Activated T-helper 1 cell treated with anti-CD3 and anti-CD28 coated beads, Interleukin-12 subunit alpha, Interleukin-12 subunit beta, Interleukin-2, Interleukin-4 antibody, amounts not matched to agents 30 ng/mL and 10 ng/mL and 1 ng/mL, durations not matched to agents 14 hours and 24 hours and 36 hours (primary cell): ENCODE measurements around the gene MTIF2. TPM values are rescaled to one million over a fixed set of nuclear protein-coding genes. Genes with fewer than 3 reads are reported as not detected.
"Not testable (repeated sequence)": the region's sequence is repeated elsewhere in the genome, so short reads cannot be mapped to it uniquely, and the experiment has no call there.

Source experiments
- DNase-seq: peaks from one replicate; pipeline ENCODE4 v3.0.0; 2021; ENCODE audit warnings: low spot score
- H3K27ac Mint-ChIP-seq: one replicate; pipeline ENCODE4 v1.8.0; 2021; ENCODE audit warnings: mild to moderate bottlenecking, mixed read lengths
- H3K27me3 Mint-ChIP-seq: one replicate; pipeline ENCODE4 v1.8.0; 2022; ENCODE audit warnings: mild to moderate bottlenecking, moderate library complexity, mixed read lengths; ENCODE audit not compliant: insufficient read depth
- H3K36me3 Mint-ChIP-seq: one replicate; pipeline ENCODE4 v1.8.0; 2021; ENCODE audit warnings: low read depth, mixed read lengths
- H3K4me1 Mint-ChIP-seq: one replicate; pipeline ENCODE4 v1.8.0; 2021; ENCODE audit warnings: low read depth, mixed read lengths
- H3K4me3 Mint-ChIP-seq: one replicate; pipeline ENCODE4 v1.8.0; 2021; ENCODE audit warnings: mild to moderate bottlenecking, moderate library complexity, mixed read lengths
- H3K9me3 Mint-ChIP-seq: one replicate; pipeline ENCODE4 v1.8.0; 2021; ENCODE audit warnings: mixed read lengths
- intact Hi-C: fragments of 100-400 bp; cut with micrococcal nuclease; formaldehyde crosslinking; loops from one replicate; pipeline ENCODE4 v1.15.1; 2024
- total RNA-seq: library from RNA; stranded (reverse); gene quantifications from 2 replicates; pipeline ENCODE4 v1.2.3, GENCODE V29; 2022

MTIF2 gene
- total RNA-seq, 1 donor from 2014 or later = 44.1 TPM

DNA sequence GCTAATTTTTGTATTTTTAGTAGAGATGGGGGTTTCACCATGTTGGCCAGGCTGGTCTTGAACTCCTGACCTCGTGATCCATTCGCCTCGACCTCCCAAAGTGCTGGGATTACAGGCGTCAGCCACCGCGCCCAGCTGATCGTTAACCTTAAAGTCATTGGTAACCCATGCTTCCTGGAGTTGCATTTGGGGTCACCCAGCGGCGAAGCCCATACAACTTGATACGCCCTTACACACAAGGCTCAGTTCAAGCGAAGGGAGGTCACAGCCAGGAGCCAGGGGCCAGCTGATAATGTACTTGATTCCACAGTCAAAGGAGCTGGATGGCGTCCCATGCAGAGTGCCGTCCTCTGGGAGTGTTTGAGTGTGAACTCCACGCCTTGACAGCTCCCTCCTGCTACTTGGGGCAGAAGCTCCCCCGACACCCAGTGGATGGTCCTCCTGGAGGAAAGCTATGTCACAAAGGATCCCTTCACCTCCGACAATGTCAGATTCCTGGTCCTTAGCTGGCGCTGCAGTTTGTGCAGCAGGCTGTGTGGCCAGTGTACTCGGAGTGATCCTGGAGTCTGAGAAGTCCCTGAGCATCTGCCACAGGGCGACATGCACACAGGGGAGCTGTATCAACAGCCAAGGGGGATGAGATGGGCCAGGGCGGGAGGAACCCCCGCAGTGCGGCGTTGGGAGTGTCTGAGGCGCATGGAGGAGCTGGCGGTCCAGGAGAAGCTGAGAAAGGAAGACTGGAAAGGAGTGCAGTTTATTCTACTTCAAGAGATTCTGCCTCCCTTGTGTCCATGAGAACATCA is 44.9 kb downstream of the MTIF2 start:
- Mint-ChIP-seq H3K4me3 (peak overlapping the region; percentile 71), H3K27ac (peak overlapping the region; percentile 67), H3K4me1 (peaks cover 46% of the 10 kb centered on the region), H3K27me3 (no peaks in the 10 kb centered on the region), H3K36me3 (peaks cover 16% of the 10 kb centered on the region), H3K9me3 (no peaks in the 10 kb centered on the region)
- no peak for DNase-seq
- intact Hi-C loops = loop anchor here (1.0 to 2.0 kb wide), 5 partner anchors 8 to 295 kb away; partner anchors contain the start of genes CCDC88A, CFAP36, CLHC1 and MTIF2

DNA sequence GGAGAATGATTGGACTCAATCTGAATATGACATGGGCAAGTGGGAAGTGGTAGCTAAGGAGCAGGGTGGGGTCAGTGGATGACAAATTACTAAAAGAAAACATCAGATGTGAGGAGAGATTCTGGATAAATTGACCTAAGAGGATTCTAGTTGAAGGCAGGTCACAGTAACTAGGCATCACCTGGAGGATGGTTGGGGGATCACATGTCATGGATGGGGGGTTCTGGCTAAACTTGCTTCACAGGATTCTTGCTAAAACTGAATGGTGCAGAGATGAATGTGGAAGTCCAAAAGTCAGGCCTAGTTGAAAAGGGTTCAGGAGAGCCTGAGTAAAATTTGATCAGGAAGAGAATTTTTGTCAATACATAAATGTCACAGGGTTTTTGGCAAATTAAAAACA is 55.2 kb downstream of the MTIF2 start:
- Mint-ChIP-seq H3K4me1 (peaks cover 6% of the 10 kb centered on the region), H3K27me3 (no peaks in the 10 kb centered on the region), H3K9me3 (no peaks in the 10 kb centered on the region), H3K4me3 (no peak overlapping the region), H3K36me3 (peaks cover 4% of the 10 kb centered on the region), H3K27ac (no peak overlapping the region)
- intact Hi-C loops = no loop called here
- no peak for DNase-seq

DNA sequence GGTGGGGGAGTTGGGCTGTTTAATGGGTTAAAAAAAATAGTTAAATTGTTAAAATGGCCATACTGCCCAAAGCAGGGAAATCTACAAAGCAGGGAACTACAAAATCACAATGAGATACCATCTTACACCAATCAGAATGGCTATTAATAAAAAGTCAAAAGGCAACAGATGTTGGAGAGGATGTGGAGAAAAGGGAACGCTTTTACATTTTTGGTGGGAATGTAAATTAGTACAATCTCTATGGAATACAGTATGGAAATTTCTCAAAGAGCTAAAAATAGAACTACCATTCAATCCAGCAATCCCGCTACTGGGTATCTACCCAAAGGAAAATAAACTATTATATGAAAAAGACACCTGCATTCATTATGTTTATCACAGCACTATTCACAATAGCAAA is 64.1 kb downstream of the MTIF2 start:
- no peaks in the 10 kb centered on the region for H3K4me1 Mint-ChIP-seq
- intact Hi-C loops = no loop called here

DNA sequence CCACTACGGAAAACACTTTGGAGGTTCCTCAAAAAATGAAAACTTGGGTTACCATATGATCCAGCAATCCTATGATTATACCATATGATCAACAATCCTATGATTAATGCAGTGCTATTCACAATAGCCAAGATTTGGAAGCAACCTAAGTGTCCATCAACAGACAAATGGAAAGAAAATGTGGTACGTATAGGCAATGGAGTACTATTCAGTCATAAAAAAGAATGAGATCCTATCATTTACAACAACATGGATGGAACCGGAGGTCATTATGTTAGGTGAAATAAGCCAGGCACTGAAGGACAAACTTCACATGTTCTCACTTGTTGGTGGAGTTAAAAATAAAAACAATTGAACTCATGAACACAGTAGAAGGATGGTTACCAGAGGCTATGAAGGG is 64.5 kb downstream of the MTIF2 start:
- H3K9me3 Mint-ChIP-seq = peaks cover 31% of the 10 kb centered on the region
- peaks cover 34% of the 10 kb centered on the region for H3K36me3 Mint-ChIP-seq
- H3K27me3 Mint-ChIP-seq = no peaks in the 10 kb centered on the region
- H3K4me3 Mint-ChIP-seq = no peak overlapping the region
- DNase-seq = no peak
- no peaks in the 10 kb centered on the region for H3K4me1 Mint-ChIP-seq
- intact Hi-C loops = no loop called here
- no peak overlapping the region for H3K27ac Mint-ChIP-seq

More for the DNA sequence above, 64.1 kb downstream of the MTIF2 start:
- no peaks in the 10 kb centered on the region for H3K27me3 Mint-ChIP-seq
- DNase-seq = no peak
- peaks cover 32% of the 10 kb centered on the region for H3K36me3 Mint-ChIP-seq
- no peak overlapping the region for H3K27ac Mint-ChIP-seq
- no peak overlapping the region for H3K4me3 Mint-ChIP-seq
- peaks cover 29% of the 10 kb centered on the region for H3K9me3 Mint-ChIP-seq

DNA sequence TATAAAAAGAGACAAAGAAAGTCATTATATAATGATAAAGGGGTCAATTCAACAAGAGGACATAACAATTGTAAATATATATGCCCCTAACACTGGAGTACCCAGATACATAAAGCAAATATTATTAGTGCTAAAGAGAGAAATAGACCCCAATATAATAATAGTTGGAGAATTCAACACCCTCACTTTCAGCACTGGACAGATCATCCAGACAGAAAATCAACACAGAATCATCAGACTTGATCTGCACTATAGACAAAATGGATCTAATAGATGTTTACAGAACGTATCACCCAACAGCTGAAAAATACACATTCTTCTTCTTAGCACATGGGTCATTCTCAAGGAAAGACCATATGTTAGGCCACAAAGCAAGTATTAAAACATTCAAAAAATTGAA is 68.6 kb downstream of the MTIF2 start:
- Mint-ChIP-seq H3K9me3 (peaks cover 33% of the 10 kb centered on the region), H3K4me3 (no peak overlapping the region), H3K27ac (no peak overlapping the region), H3K4me1 (no peaks in the 10 kb centered on the region), H3K27me3 (no peaks in the 10 kb centered on the region), H3K36me3 (peaks cover 48% of the 10 kb centered on the region)
- DNase-seq = no peak
- intact Hi-C loops = no loop called here

DNA sequence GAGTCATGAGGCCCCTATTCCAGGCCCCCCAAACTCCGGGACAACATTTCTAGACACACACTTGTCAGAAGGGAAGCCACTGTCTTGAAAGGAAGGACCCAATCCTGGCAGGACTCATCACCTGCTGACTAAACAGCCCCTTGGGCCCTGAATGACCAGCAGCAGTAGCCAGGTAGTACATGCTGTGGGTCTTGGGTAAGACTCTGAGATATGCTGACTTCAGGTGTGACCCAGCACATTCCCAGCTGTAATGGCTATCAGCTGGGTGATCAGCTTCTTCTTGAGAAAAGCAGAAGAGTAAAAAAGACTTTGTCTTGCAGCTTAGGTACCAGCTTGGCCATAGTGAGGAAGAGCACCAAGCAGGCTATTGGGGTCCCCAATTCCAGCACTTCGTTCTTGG is 72.5 kb downstream of the MTIF2 start:
- Mint-ChIP-seq H3K4me3 (no peak overlapping the region), H3K27me3 (no peaks in the 10 kb centered on the region), H3K27ac (no peak overlapping the region), H3K36me3 (peaks cover 36% of the 10 kb centered on the region), H3K4me1 (no peaks in the 10 kb centered on the region), H3K9me3 (peaks cover 18% of the 10 kb centered on the region)
- DNase-seq = no peak
- intact Hi-C loops = no loop called here

DNA sequence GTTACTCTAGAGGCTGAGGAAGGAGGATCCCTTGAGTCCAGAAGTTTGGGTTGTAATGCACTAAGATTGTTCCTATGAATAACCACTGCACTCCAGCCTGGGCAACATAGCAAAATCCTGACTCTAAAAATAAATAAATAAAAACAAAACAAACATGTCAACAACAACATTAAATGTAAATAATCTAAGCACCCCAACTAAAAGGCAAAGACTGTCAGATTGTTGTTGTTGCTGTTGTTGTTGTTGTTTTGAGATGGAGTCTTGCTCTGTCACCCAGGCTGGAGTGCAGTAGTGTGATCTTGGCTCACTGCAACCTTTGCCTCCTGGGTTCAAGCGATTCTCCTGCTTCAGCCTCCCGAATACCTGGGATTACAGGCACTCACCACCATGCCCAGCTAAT is 77.1 kb downstream of the MTIF2 start:
- H3K36me3 Mint-ChIP-seq = peaks cover 20% of the 10 kb centered on the region
- H3K27ac Mint-ChIP-seq, H3K4me1 Mint-ChIP-seq, H3K27me3 Mint-ChIP-seq, DNase-seq, intact Hi-C loops, H3K9me3 Mint-ChIP-seq, H3K4me3 Mint-ChIP-seq: not testable (repeated sequence)

DNA sequence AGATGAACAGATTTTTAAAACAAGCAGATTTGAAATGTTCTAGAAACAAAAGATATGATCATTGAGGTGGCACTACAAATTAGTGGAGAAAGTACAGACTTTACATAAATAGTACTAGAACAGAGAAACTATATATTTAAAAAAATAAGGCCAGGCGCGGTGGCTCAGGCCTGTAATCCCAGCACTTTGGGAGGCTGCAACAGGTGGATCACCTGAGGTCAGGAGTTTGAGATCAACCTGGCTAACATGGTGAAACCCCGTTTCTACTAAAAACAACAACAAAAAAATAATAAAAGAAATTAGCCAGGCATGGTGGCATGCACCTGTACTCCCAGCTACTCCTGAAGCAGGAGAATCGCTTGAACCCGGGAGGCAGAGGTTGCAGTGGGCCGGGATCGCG is 82.2 kb downstream of the MTIF2 start:
- H3K9me3 Mint-ChIP-seq, DNase-seq, H3K27me3 Mint-ChIP-seq, intact Hi-C loops, H3K4me1 Mint-ChIP-seq, H3K4me3 Mint-ChIP-seq, H3K27ac Mint-ChIP-seq: not testable (repeated sequence)
- peaks cover 11% of the 10 kb centered on the region for H3K36me3 Mint-ChIP-seq

Other genes with a start within 250 kb of the MTIF2 start
- gene RTN4, start 218.8 kb downstream of the MTIF2 start, total RNA-seq = 81.2 and 83.0 TPM in 2 replicates
- gene CLHC1, start 36.9 kb downstream of the MTIF2 start, total RNA-seq = 9.0 and 12.3 TPM in 2 replicates
- 949 and 953 TPM in 2 replicates for gene RPS27A, start 36.5 kb downstream of the MTIF2 start, total RNA-seq
- 6.4 and 8.4 TPM in 2 replicates for gene CCDC88A, start 150.6 kb upstream of the MTIF2 start, total RNA-seq